ENCODE measurements around the gene CDYL2. TPM values are rescaled to one million over a fixed set of nuclear protein-coding genes. Genes with fewer than 3 reads are reported as not detected.

The CDYL2 gene
- total and polyA plus RNA-seq, 2 donors (not counting 3 experiments of a cell fraction or from before 2014, with no cell fraction given) = 7.1 to 71.3 TPM

GRCh38 chr16:80791411-80791810 lies 13.0 kb downstream of the CDYL2 start:
- Histone ChIP-seq H3K9me3 (replicated peaks; ENCODE audit: control insufficient read depth, insufficient read depth, low read length) (no peaks in the 10 kb centered on the region), H3K36me3 (ENCODE audit: control insufficient read depth in 2 of 2, extremely low read depth in 1 of 2, insufficient read depth in 2 of 2, low read length in 2 of 2) (no peaks in the 10 kb centered on the region), H4K20me1 (replicated peaks; ENCODE audit: control insufficient read depth, extremely low read depth, insufficient read depth, low read length) (peaks cover 17% of the 10 kb centered on the region), H2AFZ (ENCODE audit: low read depth, low read length) (no peak overlapping the region), H3K27ac (ENCODE audit: insufficient read depth, low read depth, low read length) (peak overlapping the region; percentile 8), H3K27me3 (ENCODE audit: control insufficient read depth in 2 of 2, insufficient read depth in 2 of 2, low read length in 2 of 2) (no peaks in the 10 kb centered on the region), H3K4me2 (ENCODE audit: insufficient read depth, low read length) (peak overlapping the region; percentile 83), H3K9me1 (replicated peaks; ENCODE audit: control insufficient read depth, extremely low read depth, insufficient read depth, low read length) (no peaks in the 10 kb centered on the region), H3K4me1 (ENCODE audit: control insufficient read depth, extremely low read depth, insufficient read depth, low read length) (peaks cover 25% of the 10 kb centered on the region), H3K9ac (replicated peaks; ENCODE audit: extremely low read depth, insufficient read depth, low read length) (peak overlapping the region; percentile 2), H3K79me2 (ENCODE audit: control insufficient read depth, insufficient read depth, low read length) (peaks cover 97% of the 10 kb centered on the region), H3K4me3 (replicated peaks in 1 of 3; ENCODE audit: insufficient read depth in 1 of 3, low read depth in 1 of 3, low read length in 3 of 3) (peak overlapping the region in 1 of 3 experiments; percentile 21)
- dilution Hi-C loops (cut with MboI; ENCODE audit: extremely low pct_ligation_motif_present, low sequenced_read_pairs) = no loop called here
- no TSS peak for BruUV-seq (replicated peaks)
- intact Hi-C loops (cut with micrococcal nuclease) = no loop called here
- TF ChIP-seq GATA2 (IDR thresholded peaks at IDR 0.05; ENCODE audit: insufficient read depth, insufficient read length, low read depth, low read length) = peak; percentile 66
- TF ChIP-seq MYC (IDR thresholded peaks at IDR 0.05; ENCODE audit: low read depth, low read length) = no peak
- DNase-seq (ENCODE audit: low read depth, low spot score) = peak; percentile 86
- ChIA-PET CTCF (interaction anchor here (0.9 to 1.7 kb wide), 5 partner anchors 9 to 265 kb away, joined by 3 to 8 read pairs (median 5); no protein-coding TSS in a partner anchor), POLR2A (interaction anchor here (0.9 to 1.0 kb wide), 2 partner anchors 8 to 16 kb away, joined by 4 read pairs; no protein-coding TSS in a partner anchor)
- peak; percentile 72 for FAIRE-seq

- Histone ChIP-seq H3K79me2 (ENCODE audit: control insufficient read depth, insufficient read depth, low read length) (peaks cover 96% of the 10 kb centered on the region), H3K9ac (replicated peaks; ENCODE audit: extremely low read depth, insufficient read depth, low read length) (no peak overlapping the region), H4K20me1 (replicated peaks; ENCODE audit: control insufficient read depth, extremely low read depth, insufficient read depth, low read length) (peaks cover 17% of the 10 kb centered on the region), H3K36me3 (ENCODE audit: control insufficient read depth in 2 of 2, extremely low read depth in 1 of 2, insufficient read depth in 2 of 2, low read length in 2 of 2) (no peaks in the 10 kb centered on the region), H3K9me1 (replicated peaks; ENCODE audit: control insufficient read depth, extremely low read depth, insufficient read depth, low read length) (no peaks in the 10 kb centered on the region), H3K4me3 (replicated peaks in 1 of 3; ENCODE audit: insufficient read depth in 1 of 3, low read depth in 1 of 3, low read length in 3 of 3) (no peak overlapping the region), H3K9me3 (replicated peaks; ENCODE audit: control insufficient read depth, insufficient read depth, low read length) (no peaks in the 10 kb centered on the region), H3K27me3 (ENCODE audit: control insufficient read depth in 2 of 2, insufficient read depth in 2 of 2, low read length in 2 of 2) (no peaks in the 10 kb centered on the region), H3K4me1 (ENCODE audit: control insufficient read depth, extremely low read depth, insufficient read depth, low read length) (peaks cover 25% of the 10 kb centered on the region), H3K27ac (ENCODE audit: insufficient read depth, low read depth, low read length) (no peak overlapping the region), H2AFZ (ENCODE audit: low read depth, low read length) (no peak overlapping the region), H3K4me2 (ENCODE audit: insufficient read depth, low read length) (peak overlapping the region; percentile 83)
- intact Hi-C loops (cut with micrococcal nuclease) (no loop called here), dilution Hi-C loops (cut with MboI; ENCODE audit: extremely low pct_ligation_motif_present, low sequenced_read_pairs) (no loop called here)
- FAIRE-seq = no peak
- no TSS peak for BruUV-seq (replicated peaks)
- no peak for DNase-seq (ENCODE audit: low read depth, low spot score)
- TF ChIP-seq EZH2 (IDR thresholded peaks at IDR 0.05; ENCODE audit: borderline replicate concordance, low read depth, low read length, severe bottlenecking) (no peak), POLR2A (IDR thresholded peaks at IDR 0.05; ENCODE audit: low read depth, low read length) (no peak), CTCF (IDR thresholded peaks at IDR 0.05; ENCODE audit: extremely low read depth in 1 of 2, insufficient read depth in 1 of 2, low read depth in 1 of 2, low read length in 2 of 2) (no peak), JUN (IDR thresholded peaks at IDR 0.05; ENCODE audit: borderline replicate concordance, insufficient read depth, insufficient read length, low read depth) (no peak), GATA2 (IDR thresholded peaks at IDR 0.05; ENCODE audit: insufficient read depth, insufficient read length, low read depth, low read length) (no peak), MYC (IDR thresholded peaks at IDR 0.05; ENCODE audit: low read depth, low read length) (no peak), MAX (IDR thresholded peaks at IDR 0.05; ENCODE audit: insufficient read depth, insufficient read length) (no peak)
- ChIA-PET POLR2A (interaction anchor here (0.9 kb wide), 1 partner anchor 17 kb away, joined by 4 read pairs; no protein-coding TSS in a partner anchor), CTCF (interaction anchor here (1.3 to 1.7 kb wide), 3 partner anchors 9 to 264 kb away, joined by 5 to 8 read pairs (median 6); no protein-coding TSS in a partner anchor)
Observed at GRCh38 chr16:80790751-80791150, 13.6 kb downstream of the CDYL2 start.
